Activated gamma-delta T cell (primary cell): ENCODE results near the gene UBASH3B.
"Not testable (repeated sequence)": the region's sequence is repeated elsewhere in the genome, so short reads cannot be mapped to it uniquely, and the experiment has no call there.

Source experiments
- DNase-seq: peaks from one replicate; lab custom pipeline; 2025; lab: John Stamatoyannopoulos, UW

UBASH3B gene

GRCh38 chr11:122852074-122852795 lies 196.7 kb downstream of the UBASH3B start:
- no peak for DNase-seq

- no peak for DNase-seq
Observed at GRCh38 chr11:122852796-122853160, 197.3 kb downstream of the UBASH3B start.

GRCh38 chr11:122853261-122853660 lies 197.7 kb downstream of the UBASH3B start:
- DNase-seq = no peak

GRCh38 chr11:122853971-122854446 lies 198.5 kb downstream of the UBASH3B start:
- no peak for DNase-seq

GRCh38 chr11:122861631-122862030 lies 206.1 kb downstream of the UBASH3B start:
- DNase-seq = no peak

- no peak for DNase-seq
Observed at GRCh38 chr11:122862091-122862490, 206.6 kb downstream of the UBASH3B start.

- not testable (repeated sequence) for DNase-seq
Observed at GRCh38 chr11:122863154-122863553, 207.6 kb downstream of the UBASH3B start.

- DNase-seq = no peak
Observed at GRCh38 chr11:122863704-122864326, 208.3 kb downstream of the UBASH3B start.
